ENCODE data around the gene PCDHA2.

The PCDHA2 gene
- long read RNA-seq, result 0 reads

GRCh38 chr5:140794595-140795258, at the start of gene PCDHA2:
PCDHA2 (plus strand) TSS chr5:140794852.
- no peak for DNase-seq (ENCODE audit: low read depth in 1 of 2, low spot score in 1 of 2)
- H3K27ac ChIP-seq (replicated peaks), result no peak within 1 kb of the TSS
- H3K4me3 ChIP-seq (replicated peaks; ENCODE audit: insufficient read depth, low read length), result no peak within 1 kb of the TSS
- H3K27me3 ChIP-seq (ENCODE audit: insufficient read depth, poor library complexity, severe bottlenecking), result no peaks in the 10 kb centered on the region
- TF ChIP-seq REST (IDR thresholded peaks at IDR 0.05; ENCODE audit: insufficient replicate concordance, low read depth) (no peak), GABPA (IDR thresholded peaks at IDR 0.05; ENCODE audit: low read depth) (no peak), POLR2AphosphoS5 (IDR thresholded peaks at IDR 0.05; ENCODE audit: low read depth) (no peak), CTCF (IDR thresholded peaks at IDR 0.05; ENCODE audit: insufficient read depth, low read length) (no peak), SPI1 (IDR thresholded peaks at IDR 0.05; ENCODE audit: borderline replicate concordance, low read depth) (no peak)

- no peak for DNase-seq (ENCODE audit: low read depth in 1 of 2, low spot score in 1 of 2)
- no peak overlapping the region for H3K4me3 ChIP-seq (replicated peaks; ENCODE audit: insufficient read depth, low read length)
- H3K27me3 ChIP-seq (ENCODE audit: insufficient read depth, poor library complexity, severe bottlenecking), result no peaks in the 10 kb centered on the region
- TF ChIP-seq REST (IDR thresholded peaks at IDR 0.05; ENCODE audit: insufficient replicate concordance, low read depth), result no peak
- no peak for TF ChIP-seq CTCF (IDR thresholded peaks at IDR 0.05; ENCODE audit: insufficient read depth, low read length)
- no peak for TF ChIP-seq SPI1 (IDR thresholded peaks at IDR 0.05; ENCODE audit: borderline replicate concordance, low read depth)
- no peak for TF ChIP-seq POLR2AphosphoS5 (IDR thresholded peaks at IDR 0.05; ENCODE audit: low read depth)
- no peak for TF ChIP-seq GABPA (IDR thresholded peaks at IDR 0.05; ENCODE audit: low read depth)
- H3K27ac ChIP-seq (replicated peaks), result no peak overlapping the region
Observed at GRCh38 chr5:140753561-140753960, 41.1 kb upstream of the PCDHA2 start.

- no peak for TF ChIP-seq SPI1 (IDR thresholded peaks at IDR 0.05; ENCODE audit: borderline replicate concordance, low read depth)
- TF ChIP-seq REST (IDR thresholded peaks at IDR 0.05; ENCODE audit: insufficient replicate concordance, low read depth), result no peak
- no peak for TF ChIP-seq CTCF (IDR thresholded peaks at IDR 0.05; ENCODE audit: insufficient read depth, low read length)
- no peak for TF ChIP-seq GABPA (IDR thresholded peaks at IDR 0.05; ENCODE audit: low read depth)
- no peak for TF ChIP-seq POLR2AphosphoS5 (IDR thresholded peaks at IDR 0.05; ENCODE audit: low read depth)
- H3K27ac ChIP-seq (replicated peaks), result no peak overlapping the region
- H3K27me3 ChIP-seq (ENCODE audit: insufficient read depth, poor library complexity, severe bottlenecking), result no peaks in the 10 kb centered on the region
- H3K4me3 ChIP-seq (replicated peaks; ENCODE audit: insufficient read depth, low read length), result no peak overlapping the region
- DNase-seq (ENCODE audit: low read depth in 1 of 2, low spot score in 1 of 2), result no peak
Observed at GRCh38 chr5:140764177-140764973, 30.3 kb upstream of the PCDHA2 start.

All from HL-60 (cell line).